BJ (cell line): ENCODE results near the gene SPP2. TPM values are rescaled to one million over a fixed set of nuclear protein-coding genes. Genes with fewer than 3 reads are reported as not detected.

ENCODE experiments used
- CTCF ChIA-PET: fragments of 350-600 bp; formaldehyde crosslinking; extraction: SDS; loops from one replicate; lab custom pipeline; 2021; ENCODE audit warnings: antibody characterized with exemption, inconsistent platforms; lab: Yijun Ruan, JAX
- POLR2A ChIA-PET: fragments of 300-600 bp; sonication (Branson Sonifier 250); formaldehyde crosslinking; extraction: SDS; loops from one replicate; lab custom pipeline; 2021; ENCODE audit warnings: antibody characterized with exemption; lab: Charles Lee
- DNase-seq: peaks from one replicate; pipeline ENCODE4 v3.0.0-alpha.2; 2011; ENCODE audit warnings: low read depth
- H3K27me3 ChIP-seq: 2 replicates; pipeline ENCODE4 v1.6.0; 2011; ENCODE audit warnings: low read length; ENCODE audit not compliant: control insufficient read depth, insufficient read depth
- H3K36me3 ChIP-seq: 2 replicates; pipeline ENCODE4 v1.5.1; 2011; ENCODE audit warnings: low read length; ENCODE audit not compliant: control insufficient read depth, insufficient read depth
- H3K4me3 ChIP-seq: 2 replicates; pipeline ENCODE4 v1.5.1; 2011; ENCODE audit warnings: low read depth, mild to moderate bottlenecking, control low read depth, low read length
- CTCF ChIP-seq: IDR thresholded peaks from 2 replicates; pipeline ENCODE4 v1.5.1; 2011; ENCODE audit warnings: low read depth, mild to moderate bottlenecking, control low read depth, inconsistent platforms, low read length, moderate library complexity; ENCODE audit not compliant: insufficient read depth
- polyA plus RNA-seq: library from polyadenylated mRNA; depleted of rRNA; stranded (reverse); fragments of >200 nt; gene quantifications from 2 replicates; pipeline ENCODE4 v1.2.3, GENCODE V29; 2011

SPP2 gene
- polyA plus RNA-seq, 1 experiment: not detected

GRCh38 chr2:234075947-234076346 lies 25.4 kb downstream of the SPP2 start:
- no peak overlapping the region for H3K4me3 ChIP-seq
- CTCF ChIA-PET: interaction anchor here (0.7 kb wide), 1 partner anchor 29 kb away, joined by 3 read pairs; no protein-coding TSS in a partner anchor

GRCh38 chr2:234076451-234076850 lies 25.9 kb downstream of the SPP2 start:
- no peak for TF ChIP-seq CTCF
- no peaks in the 10 kb centered on the region for H3K36me3 ChIP-seq
- H3K27me3 ChIP-seq: no peaks in the 10 kb centered on the region
- no peak overlapping the region for H3K4me3 ChIP-seq
- ChIA-PET POLR2A (no interaction called here), CTCF (interaction anchor here (0.7 to 0.8 kb wide), 2 partner anchors 29 to 46 kb away, joined by 3 to 4 read pairs; no protein-coding TSS in a partner anchor)
- DNase-seq: no peak

More at GRCh38 chr2:234075947-234076346, 25.4 kb downstream of the SPP2 start:
- H3K27me3 ChIP-seq: no peaks in the 10 kb centered on the region
- DNase-seq: no peak
- POLR2A ChIA-PET: no interaction called here
- H3K36me3 ChIP-seq: no peaks in the 10 kb centered on the region
- no peak for TF ChIP-seq CTCF

DNA sequence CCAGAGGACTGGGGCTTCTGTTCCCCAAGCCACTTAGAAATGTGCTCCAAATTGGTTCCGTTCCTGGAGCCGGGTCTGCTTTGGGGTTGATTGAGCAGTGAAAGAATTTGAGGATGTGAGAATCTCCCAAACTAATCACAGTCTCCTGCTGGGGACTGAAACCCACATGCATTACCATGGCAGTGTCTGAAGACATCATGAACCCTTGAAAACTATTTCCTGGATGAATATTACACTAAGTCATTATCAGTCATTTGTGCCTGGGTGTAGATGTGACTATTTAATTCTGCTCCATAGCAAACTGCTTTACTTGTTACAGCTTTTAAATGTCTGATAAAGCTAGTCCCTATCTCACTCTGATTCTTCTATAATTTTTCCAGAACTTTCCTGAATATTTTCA lies 27.6 kb downstream of the SPP2 start:
- no peak overlapping the region for H3K4me3 ChIP-seq
- no peaks in the 10 kb centered on the region for H3K36me3 ChIP-seq
- TF ChIP-seq CTCF: no peak
- no peak for DNase-seq
- CTCF ChIA-PET: no interaction called here
- no peaks in the 10 kb centered on the region for H3K27me3 ChIP-seq
- POLR2A ChIA-PET: no interaction called here

- no peak overlapping the region for H3K4me3 ChIP-seq
- no peak for DNase-seq
- no peaks in the 10 kb centered on the region for H3K36me3 ChIP-seq
- CTCF ChIA-PET: no interaction called here
- no peak for TF ChIP-seq CTCF
- POLR2A ChIA-PET: no interaction called here
- H3K27me3 ChIP-seq: no peaks in the 10 kb centered on the region
These were observed 31.7 kb downstream of the SPP2 start for GRCh38 chr2:234081970-234082822.

DNA sequence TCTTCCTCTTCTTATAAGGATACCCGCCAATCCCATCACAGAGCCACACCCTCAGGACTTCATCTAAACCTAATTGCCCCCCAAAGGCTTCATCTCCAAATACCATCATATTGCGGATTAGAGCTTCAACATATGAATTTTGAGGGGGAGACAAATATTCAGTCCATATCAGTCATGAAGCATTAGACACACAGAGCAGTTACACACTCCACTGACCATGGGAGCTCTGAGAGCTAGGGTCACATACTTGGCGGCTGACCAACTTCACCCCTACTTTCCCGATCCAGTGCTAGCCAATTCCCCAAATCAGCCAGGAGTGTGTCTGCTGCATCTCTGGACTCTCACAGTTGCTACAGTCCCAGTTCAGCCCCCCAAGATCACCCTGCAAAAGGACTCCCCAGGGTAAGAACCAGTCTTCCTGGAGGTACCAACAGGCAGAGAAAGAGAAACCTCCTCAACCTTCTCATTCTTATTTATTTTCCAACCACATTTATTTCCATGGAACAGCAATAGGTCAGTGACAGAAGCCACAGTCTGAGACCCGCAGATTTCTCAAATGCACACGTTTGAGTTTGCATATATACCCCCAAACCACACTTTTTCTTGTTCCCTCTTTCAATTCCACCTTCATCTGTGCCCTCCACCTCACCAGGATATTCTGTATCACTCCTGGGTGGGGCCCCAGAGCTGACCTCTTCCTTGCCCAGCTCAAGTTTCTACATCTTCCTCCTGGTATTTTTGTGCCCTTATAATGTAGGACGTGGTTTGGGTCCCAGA lies 33.3 kb downstream of the SPP2 start:
- POLR2A ChIA-PET: no interaction called here

More for the DNA sequence above, 33.3 kb downstream of the SPP2 start:
- DNase-seq: no peak
- no peak for TF ChIP-seq CTCF
- no peak overlapping the region for H3K4me3 ChIP-seq
- no peaks in the 10 kb centered on the region for H3K27me3 ChIP-seq
- no peaks in the 10 kb centered on the region for H3K36me3 ChIP-seq
- CTCF ChIA-PET: no interaction called here
